ENCODE data around the gene UBTD2.

- TF ChIP-seq GLIS3 (CRISPR knock-in tag; IDR thresholded peaks at IDR 0.05) (no peak), RARB (CRISPR knock-in tag; IDR thresholded peaks at IDR 0.05) (no peak), ZNF565 (CRISPR knock-in tag; conservative IDR thresholded peaks at IDR 0.05; ENCODE audit: low read depth) (no peak), ARNTL (CRISPR knock-in tag; IDR thresholded peaks at IDR 0.05; ENCODE audit: borderline replicate concordance, low read depth) (no peak), ZFP30 (CRISPR knock-in tag; IDR thresholded peaks at IDR 0.05) (no peak), PPARA (CRISPR knock-in tag; IDR thresholded peaks at IDR 0.05; ENCODE audit: borderline replicate concordance) (no peak), ISL1 (CRISPR knock-in tag; IDR thresholded peaks at IDR 0.05) (no peak), PATZ1 (CRISPR knock-in tag; IDR thresholded peaks at IDR 0.05; ENCODE audit: borderline replicate concordance) (no peak), ZNF8 (CRISPR knock-in tag; IDR thresholded peaks at IDR 0.05) (no peak)
Observed at GRCh38 chr5:172278356-172278755, 5.2 kb downstream of the UBTD2 start.
